Activated CD8-positive, alpha-beta memory T cell treated with anti-CD3 and anti-CD28 coated beads, Interleukin-2, amount 50 U/mL, for 1 hour (primary cell): ENCODE results near the gene PTPA.
"Not testable (repeated sequence)": the region's sequence is repeated elsewhere in the genome, so short reads cannot be mapped to it uniquely, and the experiment has no call there.

Experiments used
- DNase-seq: peaks from one replicate; pipeline ENCODE4 v3.0.0-alpha.2; 2020; ENCODE audit errors: extremely low read depth

The PTPA gene

GRCh38 chr9:129154866-129155477 lies 43.8 kb downstream of the PTPA start:
- no peak for DNase-seq

- DNase-seq: no peak
These were observed 44.9 kb downstream of the PTPA start for GRCh38 chr9:129156163-129156562.

- DNase-seq: no peak
These were observed 49.7 kb downstream of the PTPA start for GRCh38 chr9:129160712-129161533.

- no peak for DNase-seq
These were observed 50.3 kb downstream of the PTPA start for GRCh38 chr9:129161534-129161837.

- no peak for DNase-seq
These were observed 51.4 kb downstream of the PTPA start for GRCh38 chr9:129162497-129163197.

GRCh38 chr9:129163198-129163670 lies 52.0 kb downstream of the PTPA start:
- DNase-seq: not testable (repeated sequence)

- DNase-seq: no peak
These were observed 52.5 kb downstream of the PTPA start for GRCh38 chr9:129163753-129164152.

GRCh38 chr9:129164246-129164930 lies 53.2 kb downstream of the PTPA start:
- DNase-seq: no peak

- DNase-seq: no peak
These were observed 54.0 kb downstream of the PTPA start for GRCh38 chr9:129165198-129165597.

- DNase-seq: no peak
These were observed 55.7 kb downstream of the PTPA start for GRCh38 chr9:129166623-129167557.

- no peak for DNase-seq
These were observed 59.0 kb downstream of the PTPA start for GRCh38 chr9:129170229-129170628.

GRCh38 chr9:129171993-129172751 lies 61.0 kb downstream of the PTPA start:
- no peak for DNase-seq

- DNase-seq: no peak
These were observed 61.6 kb downstream of the PTPA start for GRCh38 chr9:129172816-129173215.

- no peak for DNase-seq
These were observed 62.3 kb downstream of the PTPA start for GRCh38 chr9:129173296-129174101.

GRCh38 chr9:129174102-129174723 lies 63.0 kb downstream of the PTPA start:
- DNase-seq: peak; percentile 44

- DNase-seq: no peak
These were observed 63.7 kb downstream of the PTPA start for GRCh38 chr9:129174724-129175514.

GRCh38 chr9:129175515-129175824 lies 64.3 kb downstream of the PTPA start:
- no peak for DNase-seq
